OCI-LY1 (cell line): ENCODE measurements around the gene S100G.

Experiments
- H2AFZ ChIP-seq: fragments of 200-600 bp; sonication (generic), shearing (Covaris generic); 2 replicates; pipeline ENCODE4 v1.6.0; 2014; ENCODE audit warnings: antibody characterized with exemption, mild to moderate bottlenecking, low read length
- H3F3A ChIP-seq: fragments of 200-600 bp; sonication (generic), shearing (Covaris generic); 2 replicates; pipeline ENCODE4 v1.6.0; 2014; ENCODE audit warnings: mild to moderate bottlenecking, antibody characterized with exemption, low read length, moderate library complexity; ENCODE audit not compliant: insufficient read depth
- H3K27ac ChIP-seq: fragments of 200-600 bp; sonication (generic); 2 replicates; pipeline ENCODE4 v1.5.1; 2014; ENCODE audit warnings: low read length, mixed run types, mild to moderate bottlenecking, low read depth; ENCODE audit not compliant: poor library complexity, severe bottlenecking
- H3K27me3 ChIP-seq: fragments of 200-600 bp; sonication (generic); 2 replicates; pipeline ENCODE4 v1.6.0; 2014; ENCODE audit warnings: antibody characterized with exemption, mild to moderate bottlenecking, low read length, moderate library complexity; ENCODE audit not compliant: insufficient read depth
- H3K36me3 ChIP-seq: fragments of 200-600 bp; sonication (generic); 2 replicates; pipeline ENCODE4 v1.6.1; 2014; ENCODE audit warnings: mild to moderate bottlenecking, antibody characterized with exemption, low read length, moderate library complexity, mixed read lengths; ENCODE audit not compliant: insufficient read depth
- H3K4me1 ChIP-seq: fragments of 200-600 bp; sonication (generic); 2 replicates; pipeline ENCODE4 v1.5.1; 2014; ENCODE audit warnings: mild to moderate bottlenecking, low read length, moderate library complexity; ENCODE audit not compliant: insufficient read depth, severe bottlenecking
- H3K4me2 ChIP-seq: fragments of 200-600 bp; sonication (generic), shearing (Covaris generic); 2 replicates; pipeline ENCODE4 v1.6.1; 2014; ENCODE audit warnings: low read length
- H3K4me3 ChIP-seq: fragments of 200-600 bp; sonication (generic); 2 replicates; pipeline ENCODE4 v1.5.1; 2014; ENCODE audit warnings: low read length, low read depth, mild to moderate bottlenecking, mixed read lengths; ENCODE audit not compliant: poor library complexity, severe bottlenecking
- H3K79me2 ChIP-seq: fragments of 200-600 bp; shearing (Covaris generic); 2 replicates; pipeline ENCODE4 v1.6.1; 2016; ENCODE audit warnings: mixed run types, low read length, mixed read lengths; ENCODE audit not compliant: insufficient read depth
- H3K9ac ChIP-seq: fragments of 200-600 bp; sonication (generic), shearing (Covaris generic); 2 replicates; pipeline ENCODE4 v1.6.1; 2014; ENCODE audit warnings: mild to moderate bottlenecking, low read length, mixed read lengths
- H3K9me2 ChIP-seq: fragments of 200-600 bp; sonication (generic), shearing (Covaris generic); 2 replicates; pipeline ENCODE4 v1.6.1; 2014; ENCODE audit warnings: low read depth, mild to moderate bottlenecking, low read length, mixed read lengths
- H3K9me3 ChIP-seq: fragments of 200-600 bp; shearing (Covaris generic); 2 replicates; pipeline ENCODE4 v1.6.1; 2014; ENCODE audit warnings: low read length, mixed read lengths
- H4K20me1 ChIP-seq: fragments of 200-600 bp; sonication (generic), shearing (Covaris generic); 2 replicates; pipeline ENCODE4 v1.6.0; 2016; ENCODE audit warnings: mild to moderate bottlenecking, low read length; ENCODE audit not compliant: insufficient read depth
- EZH2 ChIP-seq: fragments of 200-600 bp; sonication (generic), shearing (Covaris generic); IDR thresholded peaks from 2 replicates; pipeline ENCODE4 v1.8.0; 2017; ENCODE audit warnings: borderline replicate concordance, mixed run types, mild to moderate bottlenecking, antibody characterized with exemption, low read length, moderate library complexity, mixed read lengths
- TF ChIP-seq, protein P1 (sequence below): fragments of 200-600 bp; sonication (generic), shearing (Covaris generic); IDR thresholded peaks from 2 replicates; pipeline ENCODE4 v1.5.1; 2017; ENCODE audit warnings: mild to moderate bottlenecking, antibody characterized with exemption, low read length, moderate library complexity, mixed read lengths

The S100G gene

DNA sequence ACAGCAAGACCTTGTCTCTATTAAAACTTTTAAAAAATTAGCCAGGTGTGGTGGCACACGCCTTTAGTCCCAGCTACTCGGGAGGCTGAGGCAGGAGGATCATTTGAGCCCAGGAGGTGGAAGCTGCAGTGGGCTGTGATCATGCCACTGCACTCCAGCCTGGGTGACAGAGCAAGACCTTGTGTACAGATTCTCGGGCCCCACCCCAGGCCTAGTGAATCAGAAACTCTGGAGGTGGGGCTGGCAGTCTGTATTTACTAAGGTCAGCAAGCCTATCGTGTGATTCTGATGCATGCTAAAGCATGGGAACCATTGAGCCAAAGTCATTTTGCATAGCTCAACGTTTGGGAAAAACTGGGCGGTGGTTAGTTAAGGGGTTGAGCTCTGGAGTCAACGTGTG is 3.5 kb downstream of the S100G start:
- Histone ChIP-seq H4K20me1 (no peaks in the 10 kb centered on the region), H3F3A (no peaks in the 10 kb centered on the region), H3K36me3 (peaks cover 5% of the 10 kb centered on the region; the same call in 1 of the 2 replicates), H3K9me3 (no peaks in the 10 kb centered on the region), H3K9ac (no peak overlapping the region), H3K79me2 (no peaks in the 10 kb centered on the region), H3K9me2 (no peaks in the 10 kb centered on the region), H3K4me2 (no peak overlapping the region), H3K27ac (no peak overlapping the region), H3K4me3 (no peak overlapping the region), H3K27me3 (no peaks in the 10 kb centered on the region), H3K4me1 (no peaks in the 10 kb centered on the region), H2AFZ (no peak overlapping the region)
- TF ChIP-seq, protein P1, sequence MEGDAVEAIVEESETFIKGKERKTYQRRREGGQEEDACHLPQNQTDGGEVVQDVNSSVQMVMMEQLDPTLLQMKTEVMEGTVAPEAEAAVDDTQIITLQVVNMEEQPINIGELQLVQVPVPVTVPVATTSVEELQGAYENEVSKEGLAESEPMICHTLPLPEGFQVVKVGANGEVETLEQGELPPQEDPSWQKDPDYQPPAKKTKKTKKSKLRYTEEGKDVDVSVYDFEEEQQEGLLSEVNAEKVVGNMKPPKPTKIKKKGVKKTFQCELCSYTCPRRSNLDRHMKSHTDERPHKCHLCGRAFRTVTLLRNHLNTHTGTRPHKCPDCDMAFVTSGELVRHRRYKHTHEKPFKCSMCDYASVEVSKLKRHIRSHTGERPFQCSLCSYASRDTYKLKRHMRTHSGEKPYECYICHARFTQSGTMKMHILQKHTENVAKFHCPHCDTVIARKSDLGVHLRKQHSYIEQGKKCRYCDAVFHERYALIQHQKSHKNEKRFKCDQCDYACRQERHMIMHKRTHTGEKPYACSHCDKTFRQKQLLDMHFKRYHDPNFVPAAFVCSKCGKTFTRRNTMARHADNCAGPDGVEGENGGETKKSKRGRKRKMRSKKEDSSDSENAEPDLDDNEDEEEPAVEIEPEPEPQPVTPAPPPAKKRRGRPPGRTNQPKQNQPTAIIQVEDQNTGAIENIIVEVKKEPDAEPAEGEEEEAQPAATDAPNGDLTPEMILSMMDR, result no peak
- TF ChIP-seq EZH2, result no peak

- Histone ChIP-seq H3K79me2 (no peaks in the 10 kb centered on the region), H4K20me1 (no peaks in the 10 kb centered on the region), H3K4me2 (no peak overlapping the region), H3K27me3 (no peaks in the 10 kb centered on the region), H3K9ac (no peak overlapping the region), H3F3A (no peaks in the 10 kb centered on the region), H3K4me1 (no peaks in the 10 kb centered on the region), H3K4me3 (no peak overlapping the region), H3K36me3 (peaks cover 5% of the 10 kb centered on the region; the same call in 1 of the 2 replicates), H2AFZ (no peak overlapping the region), H3K9me3 (no peaks in the 10 kb centered on the region), H3K9me2 (no peaks in the 10 kb centered on the region), H3K27ac (no peak overlapping the region)
- TF ChIP-seq, protein P1, result no peak
- TF ChIP-seq EZH2, result no peak
Measured at GRCh38 chrX:16654093-16654492, 4.1 kb downstream of the S100G start.

GRCh38 chrX:16658284-16658683 is 8.3 kb downstream of the S100G start:
- H3F3A ChIP-seq, result no peaks in the 10 kb centered on the region
- no peaks in the 10 kb centered on the region for H4K20me1 ChIP-seq
- H3K4me1 ChIP-seq, result no peaks in the 10 kb centered on the region
- TF ChIP-seq, protein P1, result no peak
- TF ChIP-seq EZH2, result no peak
- H3K4me3 ChIP-seq, result no peak overlapping the region
- H3K27me3 ChIP-seq, result no peaks in the 10 kb centered on the region
- no peak overlapping the region for H3K27ac ChIP-seq
- no peaks in the 10 kb centered on the region for H3K9me2 ChIP-seq
- H3K4me2 ChIP-seq, result no peak overlapping the region
- no peaks in the 10 kb centered on the region for H3K79me2 ChIP-seq
- no peak overlapping the region for H2AFZ ChIP-seq
- H3K36me3 ChIP-seq, result peaks cover 12% of the 10 kb centered on the region
- H3K9me3 ChIP-seq, result no peaks in the 10 kb centered on the region
- H3K9ac ChIP-seq, result no peak overlapping the region
